Duodenal mucosa (tissue), 2 donors: Measurements from ENCODE around the gene KIF23.
"Not testable (repeated sequence)": the region's sequence is repeated elsewhere in the genome, so short reads cannot be mapped to it uniquely, and the experiment has no call there.

Experiments
- H3K27ac ChIP-seq: one replicate; pipeline ENCODE4 v1.7.0; 2013; ENCODE audit warnings: low read depth, low read length
- H3K27me3 ChIP-seq, 2 donors: one replicate each; pipeline ENCODE4 v1.7.0; 2013; ENCODE audit warnings: low read length in 2 of 2, control low read depth in 1 of 2; ENCODE audit not compliant: insufficient read depth in 2 of 2, control insufficient read depth in 1 of 2
- H3K36me3 ChIP-seq, 2 donors: one replicate each; pipeline ENCODE4 v1.7.0; 2013; ENCODE audit warnings: low read length in 2 of 2, control low read depth in 1 of 2; ENCODE audit not compliant: insufficient read depth in 2 of 2, control insufficient read depth in 1 of 2
- H3K4me1 ChIP-seq, 2 donors: one replicate each; pipeline ENCODE4 v1.7.0; 2013; ENCODE audit warnings: low read length in 2 of 2, control low read depth in 1 of 2; ENCODE audit not compliant: insufficient read depth in 2 of 2, control insufficient read depth in 1 of 2
- H3K4me3 ChIP-seq, 2 donors: one replicate each; pipeline ENCODE4 v1.7.0; 2013; ENCODE audit warnings: low read length in 2 of 2, low read depth in 1 of 2
- H3K9ac ChIP-seq, 2 donors: one replicate each; pipeline ENCODE4 v1.7.0; 2013; ENCODE audit warnings: low read length in 2 of 2, low read depth in 1 of 2
- H3K9me3 ChIP-seq, 2 donors: one replicate each; pipeline ENCODE4 v1.7.0; 2013; ENCODE audit warnings: low read length in 2 of 2, control low read depth in 1 of 2; ENCODE audit not compliant: control insufficient read depth in 1 of 2

Gene KIF23

GRCh38 chr15:69433831-69434230, 19.7 kb downstream of the KIF23 start:
- Histone ChIP-seq H3K4me1 (no peaks in the 10 kb centered on the region), H3K27me3 (no peaks in the 10 kb centered on the region), H3K36me3 (peaks cover 0 to 9% of the 10 kb centered on the region in 2 donors), H3K9me3 (no peaks in the 10 kb centered on the region), H3K4me3 (no peak overlapping the region), H3K9ac (no peak overlapping the region), H3K27ac (no peak overlapping the region)

- no peak overlapping the region for H3K4me3 ChIP-seq
- peaks cover 0 to 6% of the 10 kb centered on the region in 2 donors for H3K36me3 ChIP-seq
- H3K4me1 ChIP-seq = no peaks in the 10 kb centered on the region
- no peaks in the 10 kb centered on the region for H3K27me3 ChIP-seq
- H3K9ac ChIP-seq = no peak overlapping the region
- no peaks in the 10 kb centered on the region for H3K9me3 ChIP-seq
- no peak overlapping the region for H3K27ac ChIP-seq
Observed at GRCh38 chr15:69434238-69434637, 20.1 kb downstream of the KIF23 start.

GRCh38 chr15:69434679-69435078, 20.5 kb downstream of the KIF23 start:
- H3K4me3 ChIP-seq = no peak overlapping the region
- H3K9me3 ChIP-seq = no peaks in the 10 kb centered on the region
- no peak overlapping the region for H3K27ac ChIP-seq
- H3K4me1 ChIP-seq = no peaks in the 10 kb centered on the region
- no peak overlapping the region for H3K9ac ChIP-seq
- H3K36me3 ChIP-seq = peaks cover 0 to 7% of the 10 kb centered on the region in 2 donors
- H3K27me3 ChIP-seq = no peaks in the 10 kb centered on the region

GRCh38 chr15:69435985-69436384, 21.8 kb downstream of the KIF23 start:
- H3K36me3 ChIP-seq = peaks cover 0 to 14% of the 10 kb centered on the region in 2 donors
- no peaks in the 10 kb centered on the region for H3K4me1 ChIP-seq
- H3K9me3 ChIP-seq = no peaks in the 10 kb centered on the region
- no peak overlapping the region for H3K9ac ChIP-seq
- H3K27ac ChIP-seq = no peak overlapping the region
- no peaks in the 10 kb centered on the region for H3K27me3 ChIP-seq
- no peak overlapping the region for H3K4me3 ChIP-seq

- H3K27ac ChIP-seq = no peak overlapping the region
- H3K9ac ChIP-seq = no peak overlapping the region
- H3K27me3 ChIP-seq = no peaks in the 10 kb centered on the region
- H3K9me3 ChIP-seq = no peaks in the 10 kb centered on the region
- H3K4me3 ChIP-seq = no peak overlapping the region
- peaks cover 0 to 14% of the 10 kb centered on the region in 2 donors for H3K36me3 ChIP-seq
- no peaks in the 10 kb centered on the region for H3K4me1 ChIP-seq
Observed at GRCh38 chr15:69436951-69437350, 22.8 kb downstream of the KIF23 start.

- no peak overlapping the region for H3K4me3 ChIP-seq
Observed at GRCh38 chr15:69439623-69440022, 25.5 kb downstream of the KIF23 start.

GRCh38 chr15:69443032-69443611, 29.0 kb downstream of the KIF23 start:
- Histone ChIP-seq H3K4me3 (no peak overlapping the region), H3K9ac (no peak overlapping the region)

More at GRCh38 chr15:69439623-69440022, 25.5 kb downstream of the KIF23 start:
- no peaks in the 10 kb centered on the region for H3K27me3 ChIP-seq
- H3K9me3 ChIP-seq = no peaks in the 10 kb centered on the region
- no peaks in the 10 kb centered on the region for H3K4me1 ChIP-seq
- H3K36me3 ChIP-seq = peaks cover 0 to 12% of the 10 kb centered on the region in 2 donors
- no peak overlapping the region for H3K27ac ChIP-seq
- H3K9ac ChIP-seq = no peak overlapping the region

GRCh38 chr15:69444686-69445085, 30.5 kb downstream of the KIF23 start:
- no peaks in the 10 kb centered on the region for H3K9me3 ChIP-seq
- H3K4me1 ChIP-seq = no peaks in the 10 kb centered on the region
- H3K4me3 ChIP-seq = no peak overlapping the region
- peaks cover 0 to 15% of the 10 kb centered on the region in 2 donors for H3K36me3 ChIP-seq
- H3K9ac ChIP-seq = no peak overlapping the region
- H3K27ac ChIP-seq = no peak overlapping the region
- H3K27me3 ChIP-seq = no peaks in the 10 kb centered on the region

More at GRCh38 chr15:69443032-69443611, 29.0 kb downstream of the KIF23 start:
- H3K27me3 ChIP-seq = no peaks in the 10 kb centered on the region
- peaks cover 0 to 16% of the 10 kb centered on the region in 2 donors for H3K36me3 ChIP-seq
- no peaks in the 10 kb centered on the region for H3K9me3 ChIP-seq
- H3K27ac ChIP-seq = no peak overlapping the region
- no peaks in the 10 kb centered on the region for H3K4me1 ChIP-seq

- no peaks in the 10 kb centered on the region for H3K27me3 ChIP-seq
- H3K36me3 ChIP-seq = peaks cover 0 to 8% of the 10 kb centered on the region in 2 donors
- H3K27ac ChIP-seq = no peak overlapping the region
- no peaks in the 10 kb centered on the region for H3K9me3 ChIP-seq
- peaks cover 2 to 6% of the 10 kb centered on the region in 2 donors for H3K4me1 ChIP-seq
- H3K9ac ChIP-seq = no peak overlapping the region
- H3K4me3 ChIP-seq = no peak overlapping the region
Observed at GRCh38 chr15:69446953-69447352, 32.8 kb downstream of the KIF23 start.

- H3K27me3 ChIP-seq, H3K4me3 ChIP-seq, H3K36me3 ChIP-seq, H3K9me3 ChIP-seq, H3K27ac ChIP-seq, H3K9ac ChIP-seq: not testable (repeated sequence)
- H3K4me1 ChIP-seq = peaks cover 16 to 21% of the 10 kb centered on the region in 2 donors
Observed at GRCh38 chr15:69450221-69450620, 36.1 kb downstream of the KIF23 start.
